ENCODE data around the gene PTPRB. TPM values are rescaled to one million over a fixed set of nuclear protein-coding genes. Genes with fewer than 3 reads are reported as not detected.

PTPRB gene
- total and polyA plus RNA-seq, 2 of the 4 experiments (the other 2 are of a cell fraction): 4.1 to 6.5 TPM

DNA sequence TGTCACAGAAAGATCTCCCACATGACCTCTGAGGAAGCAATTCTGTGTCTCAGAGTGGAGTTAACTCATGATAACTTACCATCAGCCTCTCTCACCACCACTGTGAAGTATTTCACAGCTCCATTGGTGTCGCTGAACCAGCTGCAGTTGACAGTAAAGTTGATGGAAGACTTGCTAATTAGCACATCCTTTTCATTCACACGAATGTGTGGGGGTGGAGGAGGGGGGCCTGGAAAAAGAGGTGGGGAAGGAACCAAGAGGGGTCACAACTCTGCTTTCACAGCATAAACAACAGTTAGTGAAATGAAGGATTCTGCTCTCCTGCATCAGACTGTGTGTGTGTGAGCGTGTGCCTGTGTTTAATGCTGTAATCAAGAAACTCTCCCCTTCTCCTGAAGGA is 82.1 kb downstream of the PTPRB start:
- Histone ChIP-seq H2BK120ac (ENCODE audit: low read depth, low read length) (no peak overlapping the region), H2BK15ac (ENCODE audit: low read depth, low read length) (no peak overlapping the region), H3K4me2 (ENCODE audit: low read depth, low read length) (no peak overlapping the region), H4K20me1 (ENCODE audit: insufficient read depth, low read length) (no peaks in the 10 kb centered on the region), H3K9me3 (ENCODE audit: control insufficient read depth, insufficient read depth, low read length) (no peaks in the 10 kb centered on the region), H3K79me1 (ENCODE audit: low read depth in 1 of 2, low read length in 2 of 2) (no peaks in the 10 kb centered on the region), H2BK20ac (ENCODE audit: low read depth, low read length) (no peak overlapping the region), H3K14ac (replicated peaks; ENCODE audit: low read depth, low read length) (no peak overlapping the region), H3K4me1 (ENCODE audit: control insufficient read depth, insufficient read depth, low read length) (no peaks in the 10 kb centered on the region), H3K27ac (ENCODE audit: insufficient read depth, low read length) (no peak overlapping the region), H3K56ac (ENCODE audit: extremely low read depth, insufficient read depth, low read length) (no peak overlapping the region), H2AK5ac (ENCODE audit: low read depth, low read length) (no peak overlapping the region), H3K4ac (ENCODE audit: low read depth, low read length) (no peak overlapping the region), H4K5ac (ENCODE audit: low read depth, low read length) (no peak overlapping the region), H3K18ac (ENCODE audit: low read depth, low read length) (no peak overlapping the region), H4K8ac (ENCODE audit: low read depth in 2 of 2, low read length in 2 of 2) (no peak overlapping the region), H2BK5ac (ENCODE audit: low read depth, low read length, poor library complexity, severe bottlenecking) (no peak overlapping the region), H3K9ac (ENCODE audit: low read depth, low read length) (no peak overlapping the region), H2AK9ac (replicated peaks; ENCODE audit: low read depth, low read length, poor library complexity) (no peak overlapping the region), H2AFZ (replicated peaks; ENCODE audit: low read length, poor library complexity) (no peak overlapping the region), H3K36me3 (ENCODE audit: control insufficient read depth, insufficient read depth, low read length) (no peaks in the 10 kb centered on the region), H3K27me3 (ENCODE audit: control insufficient read depth, insufficient read depth, low read length) (no peaks in the 10 kb centered on the region), H3K23ac (ENCODE audit: low read depth, low read length) (no peak overlapping the region), H4K91ac (ENCODE audit: insufficient read depth, low read depth, low read length) (no peak overlapping the region), H3K4me3 (ENCODE audit: insufficient read depth, low read depth, low read length) (no peak overlapping the region), H3K9me1 (ENCODE audit: insufficient read depth, low read length) (no peaks in the 10 kb centered on the region)
- intact Hi-C loops (cut with micrococcal nuclease) (no loop called here), in situ Hi-C loops (cut with MboI; ENCODE audit: low sequenced_read_pairs) (no loop called here), dilution Hi-C loops (cut with HindIII; ENCODE audit: low sequenced_read_pairs, unreplicated experiment) (no loop called here)
- TF ChIP-seq, protein P1, sequence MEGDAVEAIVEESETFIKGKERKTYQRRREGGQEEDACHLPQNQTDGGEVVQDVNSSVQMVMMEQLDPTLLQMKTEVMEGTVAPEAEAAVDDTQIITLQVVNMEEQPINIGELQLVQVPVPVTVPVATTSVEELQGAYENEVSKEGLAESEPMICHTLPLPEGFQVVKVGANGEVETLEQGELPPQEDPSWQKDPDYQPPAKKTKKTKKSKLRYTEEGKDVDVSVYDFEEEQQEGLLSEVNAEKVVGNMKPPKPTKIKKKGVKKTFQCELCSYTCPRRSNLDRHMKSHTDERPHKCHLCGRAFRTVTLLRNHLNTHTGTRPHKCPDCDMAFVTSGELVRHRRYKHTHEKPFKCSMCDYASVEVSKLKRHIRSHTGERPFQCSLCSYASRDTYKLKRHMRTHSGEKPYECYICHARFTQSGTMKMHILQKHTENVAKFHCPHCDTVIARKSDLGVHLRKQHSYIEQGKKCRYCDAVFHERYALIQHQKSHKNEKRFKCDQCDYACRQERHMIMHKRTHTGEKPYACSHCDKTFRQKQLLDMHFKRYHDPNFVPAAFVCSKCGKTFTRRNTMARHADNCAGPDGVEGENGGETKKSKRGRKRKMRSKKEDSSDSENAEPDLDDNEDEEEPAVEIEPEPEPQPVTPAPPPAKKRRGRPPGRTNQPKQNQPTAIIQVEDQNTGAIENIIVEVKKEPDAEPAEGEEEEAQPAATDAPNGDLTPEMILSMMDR (conservative IDR thresholded peaks at IDR 0.05; ENCODE audit: low read depth, low read length): no peak
- no peak for TF ChIP-seq ELK1 (IDR thresholded peaks at IDR 0.05; ENCODE audit: borderline replicate concordance, low read depth, low read length)
- TF ChIP-seq RAD21 (IDR thresholded peaks at IDR 0.05; ENCODE audit: low read length): no peak
- TF ChIP-seq, protein P2, sequence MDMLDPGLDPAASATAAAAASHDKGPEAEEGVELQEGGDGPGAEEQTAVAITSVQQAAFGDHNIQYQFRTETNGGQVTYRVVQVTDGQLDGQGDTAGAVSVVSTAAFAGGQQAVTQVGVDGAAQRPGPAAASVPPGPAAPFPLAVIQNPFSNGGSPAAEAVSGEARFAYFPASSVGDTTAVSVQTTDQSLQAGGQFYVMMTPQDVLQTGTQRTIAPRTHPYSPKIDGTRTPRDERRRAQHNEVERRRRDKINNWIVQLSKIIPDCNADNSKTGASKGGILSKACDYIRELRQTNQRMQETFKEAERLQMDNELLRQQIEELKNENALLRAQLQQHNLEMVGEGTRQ (IDR thresholded peaks at IDR 0.05; ENCODE audit: low read depth, low read length): no peak
- no peak for DNase-seq
- no peak for ATAC-seq (ENCODE audit: low read depth)
- no CpG with 5 or more reads among the region's 3 CpGs for WGBS, 2 experiments (ENCODE audit: extremely low coverage in 2 of 2, insufficient read length in 1 of 2)
- POLR2A ChIA-PET (ENCODE audit: unreplicated experiment): no interaction called here
- BruUV-seq (replicated peaks): no TSS peak
- CTCF ChIA-PET: no interaction called here
